HCT116 (cell line): Measurements from ENCODE around the gene SYNJ2. TPM values are rescaled to one million over a fixed set of nuclear protein-coding genes. Genes with fewer than 3 reads are reported as not detected.

Source experiments
- ATAC-seq: fragments of 200-7000 bp; cut with Tn5 transposase; 2 replicates; pipeline ENCODE4 v1.9.1; 2020; ENCODE audit warnings: mild to moderate bottlenecking, moderate library complexity
- BruUV-seq: library from RNA; stranded (reverse); fragments of 400-500 nt; replicated peaks from 2 replicates; lab custom pipeline; 2021; lab: Mats Ljungman, UMichigan
- CTCF ChIA-PET: fragments of 300-600 bp; sonication (Branson Sonifier 250); formaldehyde crosslinking; loops from one replicate; lab custom pipeline; 2021; ENCODE audit warnings: antibody characterized with exemption; lab: Charles Lee
- POLR2A ChIA-PET: fragments of 300-600, 350-600 bp; sonication (Branson Sonifier 250); formaldehyde crosslinking; loops from one replicate; lab custom pipeline; 2021; ENCODE audit warnings: antibody characterized with exemption; lab: Charles Lee
- RAD21 ChIA-PET, 2 experiments: fragments of 300-600 bp; sonication (Branson Sonifier 250); formaldehyde crosslinking; loops; one replicate each; lab custom pipeline; 2023; ENCODE audit warnings: low total read pairs in 2 of 2; ENCODE audit not compliant: uncharacterized antibody in 2 of 2, unreplicated experiment in 2 of 2, low non-redundant PET in 1 of 2; lab: Charles Lee
- DNase-seq: peaks from one replicate; pipeline ENCODE4 v3.0.0-alpha.2; 2010; ENCODE audit warnings: low read depth, low spot score
- H2AFZ ChIP-seq: fragments of 200-600 bp; shearing (Covaris generic), sonication (generic); 2 replicates; pipeline ENCODE4 v1.6.1; 2017; ENCODE audit warnings: low read depth, mixed run types, mixed read lengths, antibody characterized with exemption, low read length; ENCODE audit not compliant: poor library complexity, severe bottlenecking
- H3K27ac ChIP-seq: 2 replicates; pipeline ENCODE4 v1.5.1; 2012; ENCODE audit warnings: low read depth, low read length
- H3K27me3 ChIP-seq: fragments of 200-600 bp; sonication (generic); 2 replicates; pipeline ENCODE4 v1.6.1; 2016; ENCODE audit warnings: mixed run types, low read length, mixed read lengths; ENCODE audit not compliant: insufficient read depth
- H3K36me3 ChIP-seq, 2 experiments: fragments of 200-500 bp in 1 of 2; fragments of 200-600 bp in 1 of 2; sonication (Bioruptor generic) in 1 of 2; sonication (generic) in 1 of 2; 2 replicates each; pipeline versions ENCODE4 v1.5.1 to v1.6.1; 2014 to 2016; ENCODE audit warnings: low read length in 2 of 2, inconsistent platforms in 1 of 2, mixed read lengths in 1 of 2, mixed run types in 1 of 2; ENCODE audit not compliant: insufficient read depth in 2 of 2, control insufficient read depth in 1 of 2
- H3K4me1 ChIP-seq, 2 experiments: fragments of 200-600 bp in 1 of 2; sonication (generic) in 1 of 2; 2 replicates each; pipeline versions ENCODE4 v1.5.1 to v1.6.1; 2012 to 2017; ENCODE audit warnings: low read length in 2 of 2, inconsistent platforms in 1 of 2, mild to moderate bottlenecking in 1 of 2, mixed read lengths in 1 of 2, mixed run types in 1 of 2, moderate library complexity in 1 of 2; ENCODE audit not compliant: insufficient read depth in 2 of 2, control insufficient read depth in 1 of 2
- H3K4me2 ChIP-seq: fragments of 200-600 bp; sonication (generic); 2 replicates; pipeline ENCODE4 v1.6.1; 2017; ENCODE audit warnings: mixed run types, low read length, mixed read lengths
- H3K4me3 ChIP-seq, 2 experiments: fragments of 200-600 bp in 1 of 2; sonication (generic) in 1 of 2; replicated peaks in 1 of 2; 2 replicates each; pipeline ENCODE4 v1.5.1; 2011 to 2016; ENCODE audit warnings: low read length in 2 of 2, control low read depth in 1 of 2, low read depth in 1 of 2, mild to moderate bottlenecking in 1 of 2, mixed read lengths in 1 of 2, mixed run types in 1 of 2
- H3K79me2 ChIP-seq: fragments of 200-600 bp; sonication (generic); 2 replicates; pipeline ENCODE4 v1.6.1; 2017; ENCODE audit warnings: mild to moderate bottlenecking, mixed run types, low read length, moderate library complexity, mixed read lengths; ENCODE audit not compliant: insufficient read depth
- H3K9ac ChIP-seq: fragments of 200-600 bp; sonication (generic); 2 replicates; pipeline ENCODE4 v1.6.1; 2016; ENCODE audit warnings: low read length, mixed read lengths
- H3K9me2 ChIP-seq: fragments of 200-600 bp; sonication (generic), shearing (Covaris generic); 2 replicates; pipeline ENCODE4 v1.6.1; 2017; ENCODE audit warnings: mixed run types, mild to moderate bottlenecking, moderate library complexity; ENCODE audit not compliant: insufficient read depth
- H3K9me3 ChIP-seq, 2 experiments: fragments of 200-500 bp in 1 of 2; fragments of 200-600 bp in 1 of 2; sonication (Bioruptor generic) in 1 of 2; sonication (generic) in 1 of 2; 2 replicates each; pipeline ENCODE4 v1.6.1; 2014 to 2017; ENCODE audit warnings: low read length in 2 of 2, mixed read lengths in 2 of 2, inconsistent platforms in 1 of 2, low read depth in 1 of 2, mild to moderate bottlenecking in 1 of 2, mixed run types in 1 of 2, moderate library complexity in 1 of 2; ENCODE audit not compliant: control insufficient read depth in 1 of 2, insufficient read depth in 1 of 2
- H4K20me1 ChIP-seq: fragments of 200-600 bp; sonication (generic), shearing (Covaris generic); 2 replicates; pipeline ENCODE4 v1.6.1; 2017; ENCODE audit warnings: mixed run types, mild to moderate bottlenecking, moderate library complexity; ENCODE audit not compliant: insufficient read depth
- ATF3 ChIP-seq: IDR thresholded peaks from 2 replicates; pipeline ENCODE4 v1.6.1; 2012
- EGR1 ChIP-seq: IDR thresholded peaks from 2 replicates; pipeline ENCODE4 v1.6.1; 2012; ENCODE audit warnings: low read depth
- EZH2 ChIP-seq: fragments of 200-600 bp; sonication (generic); IDR thresholded peaks from 2 replicates; pipeline ENCODE4 v1.6.1; 2017; ENCODE audit warnings: antibody characterized with exemption, mixed run types
- EZH2phosphoT487 ChIP-seq: fragments of 200-600 bp; IDR thresholded peaks from 2 replicates; pipeline ENCODE4 v1.6.1; 2018; ENCODE audit warnings: antibody characterized with exemption, borderline replicate concordance
- FOSL1 ChIP-seq: IDR thresholded peaks from 2 replicates; pipeline ENCODE4 v1.6.1; 2012; ENCODE audit warnings: low read depth
- JUND ChIP-seq: IDR thresholded peaks from 2 replicates; pipeline ENCODE4 v1.6.1; 2012
- POLR2AphosphoS5 ChIP-seq: IDR thresholded peaks from 2 replicates; pipeline ENCODE4 v1.6.1; 2011; ENCODE audit warnings: mild to moderate bottlenecking, low read depth, low read length, moderate library complexity
- REST ChIP-seq: IDR thresholded peaks from 2 replicates; pipeline ENCODE4 v1.6.1; 2012; ENCODE audit warnings: low read depth
- SIN3A ChIP-seq: IDR thresholded peaks from 2 replicates; pipeline ENCODE4 v1.6.1; 2012; ENCODE audit warnings: low read depth
- YY1 ChIP-seq: IDR thresholded peaks from 2 replicates; pipeline ENCODE4 v1.6.1; 2011; ENCODE audit warnings: low read length, low read depth, moderate library complexity, mild to moderate bottlenecking; ENCODE audit not compliant: insufficient replicate concordance; ENCODE audit errors: extremely low read depth
- ZFX ChIP-seq: fragments of 450-650 bp; IDR thresholded peaks from 2 replicates; pipeline ENCODE4 v1.6.1; 2017
- ZNF274 ChIP-seq: fragments of 200-500 bp; sonication (Bioruptor generic); IDR thresholded peaks from 2 replicates; pipeline ENCODE4 v1.6.1; 2014; ENCODE audit warnings: mild to moderate bottlenecking, low read depth, low read length, inconsistent platforms
- intact Hi-C: fragments of 100-400 bp; cut with micrococcal nuclease; formaldehyde crosslinking; loops from 2 replicates; pipeline ENCODE4 v1.10.0; 2022
- total RNA-seq: library from RNA; stranded (reverse); gene quantifications from one replicate; pipeline ENCODE4 v1.2.1, GENCODE V29; 2021; ENCODE audit not compliant: unreplicated experiment

The SYNJ2 gene
- total RNA-seq, 1 experiment from 2014 or later, result 23.9 TPM

GRCh38 chr6:158095031-158095430, 113.4 kb downstream of the SYNJ2 start (continued):
- TF ChIP-seq ZFX (no peak), ZNF274 (no peak), JUND (no peak), REST (no peak), EZH2 (no peak), YY1 (no peak), EZH2phosphoT487 (no peak), ATF3 (no peak), EGR1 (no peak)

GRCh38 chr6:158095671-158096070, 114.0 kb downstream of the SYNJ2 start:
- no peak overlapping the region for H3K4me2 ChIP-seq
- peaks cover 14 to 29% of the 10 kb centered on the region in 2 experiments for H3K36me3 ChIP-seq
- no peaks in the 10 kb centered on the region for H3K79me2 ChIP-seq
- ATAC-seq, result no peak
- no peak overlapping the region for H2AFZ ChIP-seq
- ChIA-PET CTCF (no interaction called here), RAD21 (no interaction called here), POLR2A (no interaction called here)
- H3K4me1 ChIP-seq, result no peaks in the 10 kb centered on the region
- no TSS peak for BruUV-seq
- no peak overlapping the region for H3K9ac ChIP-seq
- DNase-seq, result no peak
- no peaks in the 10 kb centered on the region for H3K27me3 ChIP-seq
- H3K4me3 ChIP-seq, result no peak overlapping the region
- intact Hi-C loops, result no loop called here
- H3K9me2 ChIP-seq, result no peaks in the 10 kb centered on the region
- no peaks in the 10 kb centered on the region for H4K20me1 ChIP-seq
- TF ChIP-seq POLR2AphosphoS5 (no peak), EGR1 (no peak), SIN3A (no peak), FOSL1 (no peak), EZH2 (no peak)
- H3K27ac ChIP-seq, result no peak overlapping the region
- no peaks in the 10 kb centered on the region for H3K9me3 ChIP-seq
